ENCODE measurements around the gene ZNF417. TPM values are rescaled to one million over a fixed set of nuclear protein-coding genes. Genes with fewer than 3 reads are reported as not detected.

The ZNF417 gene
- total and polyA plus RNA-seq, 2 of the 13 experiments (the other 11 are each of a cell fraction or from before 2014, with no cell fraction given) = 2.9 to 13.7 TPM

GRCh38 chr19:57947419-57948134 lies 31.2 kb upstream of the ZNF417 start, which contains the start of gene ZNF256 (continued):
- TF ChIP-seq, protein P1, sequence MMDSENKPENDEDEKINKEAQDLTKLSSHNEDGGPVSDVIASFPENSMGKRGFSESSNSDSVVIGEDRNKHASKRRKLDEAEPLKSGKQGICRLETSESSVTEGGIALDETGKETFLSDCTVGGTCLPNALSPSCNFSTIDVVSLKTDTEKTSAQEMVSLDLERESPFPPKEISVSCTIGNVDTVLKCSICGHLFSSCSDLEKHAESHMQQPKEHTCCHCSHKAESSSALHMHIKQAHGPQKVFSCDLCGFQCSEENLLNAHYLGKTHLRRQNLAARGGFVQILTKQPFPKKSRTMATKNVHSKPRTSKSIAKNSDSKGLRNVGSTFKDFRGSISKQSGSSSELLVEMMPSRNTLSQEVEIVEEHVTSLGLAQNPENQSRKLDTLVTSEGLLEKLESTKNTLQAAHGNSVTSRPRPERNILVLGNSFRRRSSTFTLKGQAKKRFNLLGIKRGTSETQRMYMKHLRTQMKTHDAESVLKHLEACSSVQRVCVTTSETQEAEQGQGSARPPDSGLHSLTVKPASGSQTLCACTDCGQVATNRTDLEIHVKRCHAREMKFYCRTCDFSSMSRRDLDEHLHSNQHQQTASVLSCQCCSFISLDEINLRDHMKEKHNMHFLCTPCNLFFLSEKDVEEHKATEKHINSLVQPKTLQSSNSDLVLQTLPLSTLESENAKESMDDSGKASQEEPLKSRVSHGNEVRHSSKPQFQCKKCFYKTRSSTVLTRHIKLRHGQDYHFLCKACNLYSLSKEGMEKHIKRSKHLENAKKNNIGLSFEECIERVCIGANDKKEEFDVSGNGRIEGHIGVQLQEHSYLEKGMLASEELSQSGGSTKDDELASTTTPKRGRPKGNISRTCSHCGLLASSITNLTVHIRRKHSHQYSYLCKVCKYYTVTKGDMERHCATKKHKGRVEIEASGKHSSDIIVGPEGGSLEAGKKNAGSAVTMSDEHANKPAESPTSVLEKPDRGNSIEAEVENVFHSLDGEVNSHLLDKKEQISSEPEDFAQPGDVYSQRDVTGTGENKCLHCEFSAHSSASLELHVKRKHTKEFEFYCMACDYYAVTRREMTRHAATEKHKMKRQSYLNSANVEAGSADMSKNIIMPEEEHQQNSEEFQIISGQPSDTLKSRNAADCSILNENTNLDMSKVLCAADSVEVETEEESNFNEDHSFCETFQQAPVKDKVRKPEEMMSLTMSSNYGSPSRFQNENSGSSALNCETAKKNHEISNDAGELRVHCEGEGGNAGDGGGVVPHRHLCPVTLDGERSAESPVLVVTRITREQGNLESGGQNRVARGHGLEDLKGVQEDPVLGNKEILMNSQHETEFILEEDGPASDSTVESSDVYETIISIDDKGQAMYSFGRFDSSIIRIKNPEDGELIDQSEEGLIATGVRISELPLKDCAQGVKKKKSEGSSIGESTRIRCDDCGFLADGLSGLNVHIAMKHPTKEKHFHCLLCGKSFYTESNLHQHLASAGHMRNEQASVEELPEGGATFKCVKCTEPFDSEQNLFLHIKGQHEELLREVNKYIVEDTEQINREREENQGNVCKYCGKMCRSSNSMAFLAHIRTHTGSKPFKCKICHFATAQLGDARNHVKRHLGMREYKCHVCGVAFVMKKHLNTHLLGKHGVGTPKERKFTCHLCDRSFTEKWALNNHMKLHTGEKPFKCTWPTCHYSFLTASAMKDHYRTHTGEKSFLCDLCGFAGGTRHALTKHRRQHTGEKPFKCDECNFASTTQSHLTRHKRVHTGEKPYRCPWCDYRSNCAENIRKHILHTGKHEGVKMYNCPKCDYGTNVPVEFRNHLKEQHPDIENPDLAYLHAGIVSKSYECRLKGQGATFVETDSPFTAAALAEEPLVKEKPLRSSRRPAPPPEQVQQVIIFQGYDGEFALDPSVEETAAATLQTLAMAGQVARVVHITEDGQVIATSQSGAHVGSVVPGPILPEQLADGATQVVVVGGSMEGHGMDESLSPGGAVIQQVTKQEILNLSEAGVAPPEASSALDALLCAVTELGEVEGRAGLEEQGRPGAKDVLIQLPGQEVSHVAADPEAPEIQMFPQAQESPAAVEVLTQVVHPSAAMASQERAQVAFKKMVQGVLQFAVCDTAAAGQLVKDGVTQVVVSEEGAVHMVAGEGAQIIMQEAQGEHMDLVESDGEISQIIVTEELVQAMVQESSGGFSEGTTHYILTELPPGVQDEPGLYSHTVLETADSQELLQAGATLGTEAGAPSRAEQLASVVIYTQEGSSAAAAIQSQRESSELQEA (CRISPR knock-in tag; IDR thresholded peaks at IDR 0.05; ENCODE audit: not compliant biosample characterization) = no peak
- TF ChIP-seq CBFB (CRISPR knock-in tag; IDR thresholded peaks at IDR 0.05) (no peak), CCDC6 (CRISPR knock-in tag; IDR thresholded peaks at IDR 0.05) (no peak), SALL1 (CRISPR knock-in tag; IDR thresholded peaks at IDR 0.05) (peak; percentile 63; the same call in 1 of the 2 replicates), NCOA1 (CRISPR knock-in tag; IDR thresholded peaks at IDR 0.05) (0 out of 2 replicates have a peak, but pooled peaks have one; percentile 62), ZBTB8A (CRISPR knock-in tag; IDR thresholded peaks at IDR 0.05; ENCODE audit: borderline replicate concordance, low read depth) (no peak), FOXO1 (CRISPR knock-in tag; IDR thresholded peaks at IDR 0.05) (no peak; the same call in 1 of the 2 replicates), ZNF747 (CRISPR knock-in tag; IDR thresholded peaks at IDR 0.05; ENCODE audit: borderline replicate concordance) (no peak), SMAD3 (CRISPR knock-in tag; IDR thresholded peaks at IDR 0.05) (no peak), ZNF274 (CRISPR knock-in tag; IDR thresholded peaks at IDR 0.05) (0 out of 2 replicates have a peak, but pooled peaks have one; percentile 45), NRL (CRISPR knock-in tag; IDR thresholded peaks at IDR 0.05; ENCODE audit: borderline replicate concordance) (no peak), THAP11 (CRISPR knock-in tag; IDR thresholded peaks at IDR 0.05) (peak; percentile 97), MAZ (IDR thresholded peaks at IDR 0.05; ENCODE audit: borderline replicate concordance, low read depth, low read length) (peak; percentile 88; the same call in 1 of the 2 replicates), MAZ (CRISPR knock-in tag; IDR thresholded peaks at IDR 0.05; ENCODE audit: low read depth) (peak; percentile 65), NCOR1 (IDR thresholded peaks at IDR 0.05; ENCODE audit: borderline replicate concordance, low read length) (no peak), TP53 (CRISPR knock-in tag; conservative IDR thresholded peaks at IDR 0.05) (no peak), KLF12 (CRISPR knock-in tag; IDR thresholded peaks at IDR 0.05; ENCODE audit: borderline replicate concordance) (peak; percentile 83; the same call in 1 of the 2 replicates), ZBTB2 (CRISPR knock-in tag; IDR thresholded peaks at IDR 0.05; ENCODE audit: low read depth) (no peak), MYPOP (CRISPR knock-in tag; IDR thresholded peaks at IDR 0.05) (peak; percentile 53; the same call in 1 of the 2 replicates)

All from HepG2 (cell line).